ENCODE measurements around the gene HYAL3.

HYAL3 gene

DNA sequence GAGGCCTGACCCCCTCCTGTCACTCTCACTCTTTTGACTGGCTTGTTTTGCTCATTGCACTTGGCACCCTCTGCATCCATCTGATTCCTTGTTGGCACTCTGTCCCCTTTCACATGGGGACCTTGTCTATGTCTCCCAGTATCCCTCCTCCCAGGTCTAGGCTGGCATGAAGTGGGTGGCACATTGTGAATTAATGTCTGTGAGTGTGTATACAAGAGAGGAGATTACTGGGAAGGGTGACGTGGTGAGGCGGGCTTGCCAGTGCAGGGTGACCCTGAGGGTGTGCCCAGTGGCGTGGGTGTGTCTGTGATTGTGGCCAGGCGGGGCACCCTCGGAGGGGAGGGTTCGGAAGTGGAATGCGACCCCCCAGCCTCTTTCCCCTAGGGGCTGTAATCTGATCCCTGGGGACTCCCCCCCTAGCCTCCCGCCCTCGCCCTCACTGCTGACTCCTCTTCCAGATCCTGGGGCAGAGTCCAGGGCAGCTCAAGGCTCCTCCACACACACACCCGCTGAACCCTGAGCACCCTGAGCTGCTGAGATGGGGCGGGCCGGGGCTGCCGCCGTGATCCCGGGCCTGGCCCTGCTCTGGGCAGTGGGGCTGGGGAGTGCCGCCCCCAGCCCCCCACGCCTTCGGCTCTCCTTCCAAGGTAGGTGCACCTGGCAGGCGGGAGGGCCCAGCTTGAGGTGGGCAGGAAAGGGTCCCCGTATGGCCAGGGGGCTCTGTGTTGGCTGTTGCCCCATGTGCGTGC lies 30.3 kb downstream of the HYAL3 start, which contains the start of gene SEMA3B:
TSS of gene SEMA3B (plus strand) at position 445 of the 749 bp plus-strand sequence. CDS start at position 539, 94 bp downstream.
- H3K4me3 ChIP-seq (ENCODE audit: low read length) = no peak within 1 kb of the TSS
- DNase-seq (ENCODE audit: low read depth) = peak; percentile 76
- TF ChIP-seq, protein P1, sequence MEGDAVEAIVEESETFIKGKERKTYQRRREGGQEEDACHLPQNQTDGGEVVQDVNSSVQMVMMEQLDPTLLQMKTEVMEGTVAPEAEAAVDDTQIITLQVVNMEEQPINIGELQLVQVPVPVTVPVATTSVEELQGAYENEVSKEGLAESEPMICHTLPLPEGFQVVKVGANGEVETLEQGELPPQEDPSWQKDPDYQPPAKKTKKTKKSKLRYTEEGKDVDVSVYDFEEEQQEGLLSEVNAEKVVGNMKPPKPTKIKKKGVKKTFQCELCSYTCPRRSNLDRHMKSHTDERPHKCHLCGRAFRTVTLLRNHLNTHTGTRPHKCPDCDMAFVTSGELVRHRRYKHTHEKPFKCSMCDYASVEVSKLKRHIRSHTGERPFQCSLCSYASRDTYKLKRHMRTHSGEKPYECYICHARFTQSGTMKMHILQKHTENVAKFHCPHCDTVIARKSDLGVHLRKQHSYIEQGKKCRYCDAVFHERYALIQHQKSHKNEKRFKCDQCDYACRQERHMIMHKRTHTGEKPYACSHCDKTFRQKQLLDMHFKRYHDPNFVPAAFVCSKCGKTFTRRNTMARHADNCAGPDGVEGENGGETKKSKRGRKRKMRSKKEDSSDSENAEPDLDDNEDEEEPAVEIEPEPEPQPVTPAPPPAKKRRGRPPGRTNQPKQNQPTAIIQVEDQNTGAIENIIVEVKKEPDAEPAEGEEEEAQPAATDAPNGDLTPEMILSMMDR (IDR thresholded peaks at IDR 0.05; ENCODE audit: insufficient read depth, low read depth, low read length, missing control alignments) = no peak

DNA sequence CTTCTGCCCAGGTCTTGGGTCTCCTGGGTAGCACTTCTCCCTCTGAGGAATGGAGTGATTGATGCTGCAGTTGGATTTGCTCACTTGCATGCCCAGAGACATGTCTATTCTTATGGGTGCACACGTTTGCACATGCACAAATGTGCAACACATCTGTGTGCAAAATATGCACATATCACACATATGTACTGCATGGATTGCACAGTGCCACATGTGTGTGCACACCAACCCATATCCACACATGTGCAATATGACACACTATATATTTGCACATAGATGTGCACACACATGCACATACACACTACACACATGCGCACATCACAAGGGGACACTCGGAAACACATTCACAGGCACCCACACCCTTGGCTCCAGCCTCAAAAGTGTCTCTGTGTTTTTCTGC lies 30.9 kb downstream of the HYAL3 start:
- DNase-seq (ENCODE audit: low read depth) = no peak
- no peak overlapping the region for H3K4me3 ChIP-seq (ENCODE audit: low read length)
- TF ChIP-seq, protein P1 (IDR thresholded peaks at IDR 0.05; ENCODE audit: insufficient read depth, low read depth, low read length, missing control alignments) = no peak

DNA sequence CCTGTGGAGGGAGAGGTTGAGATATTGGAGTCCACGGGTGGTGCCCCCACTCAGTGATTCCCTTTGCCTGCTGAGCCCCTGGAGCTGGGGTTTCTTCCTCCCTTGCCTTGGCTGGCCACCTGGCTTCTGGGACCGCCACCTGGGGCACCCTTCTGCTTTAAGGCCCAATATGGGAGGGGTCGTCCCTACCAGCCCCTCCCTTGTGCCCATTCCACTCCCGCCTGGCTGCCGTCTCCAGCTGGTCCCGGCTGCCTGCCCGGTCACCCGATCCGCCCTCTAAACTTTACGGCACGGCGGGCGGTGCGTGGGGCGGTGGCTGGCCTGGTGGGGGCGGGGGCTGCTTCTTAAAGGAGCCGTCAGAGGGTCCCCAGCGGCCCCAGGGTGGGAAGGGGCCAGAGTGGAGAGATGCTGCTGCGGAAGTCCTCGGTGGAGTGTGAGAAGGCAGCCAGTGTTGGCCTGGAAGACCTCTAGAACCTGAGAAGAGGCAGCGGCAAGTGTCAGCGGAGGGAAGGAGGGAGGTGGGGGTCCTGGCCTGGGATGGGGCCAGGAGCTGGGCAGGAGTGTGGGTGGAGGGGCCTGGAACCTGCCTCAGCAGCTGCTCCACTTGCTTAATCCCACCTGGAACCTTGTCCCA lies 31.8 kb downstream of the HYAL3 start:
- TF ChIP-seq, protein P1 (IDR thresholded peaks at IDR 0.05; ENCODE audit: insufficient read depth, low read depth, low read length, missing control alignments) = no peak
- DNase-seq (ENCODE audit: low read depth) = no peak
- peak overlapping the region; percentile 45 for H3K4me3 ChIP-seq (ENCODE audit: low read length)

DNA sequence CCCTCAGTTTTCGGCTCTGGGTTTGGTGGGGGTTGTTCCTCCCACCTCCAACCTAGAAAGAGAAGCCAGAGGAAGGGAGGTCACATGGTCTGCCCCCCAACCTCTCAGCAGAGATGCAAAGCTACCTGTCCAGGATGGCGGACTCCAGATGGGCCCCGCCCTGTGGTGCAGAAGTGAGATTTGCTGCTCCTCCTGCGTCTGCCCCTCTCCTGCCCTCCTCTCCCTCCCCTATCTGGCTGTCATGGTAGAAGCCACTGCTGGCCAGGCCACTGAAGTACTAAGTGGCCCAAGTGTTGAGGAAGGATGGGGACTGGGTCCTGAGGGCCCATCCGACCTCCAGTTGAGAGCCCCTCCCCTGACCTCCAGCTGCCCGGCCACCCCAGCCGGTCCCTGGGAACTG lies 32.4 kb downstream of the HYAL3 start:
- no peak for DNase-seq (ENCODE audit: low read depth)
- H3K4me3 ChIP-seq (ENCODE audit: low read length) = peak overlapping the region; percentile 45
- TF ChIP-seq, protein P1 (IDR thresholded peaks at IDR 0.05; ENCODE audit: insufficient read depth, low read depth, low read length, missing control alignments) = no peak

DNA sequence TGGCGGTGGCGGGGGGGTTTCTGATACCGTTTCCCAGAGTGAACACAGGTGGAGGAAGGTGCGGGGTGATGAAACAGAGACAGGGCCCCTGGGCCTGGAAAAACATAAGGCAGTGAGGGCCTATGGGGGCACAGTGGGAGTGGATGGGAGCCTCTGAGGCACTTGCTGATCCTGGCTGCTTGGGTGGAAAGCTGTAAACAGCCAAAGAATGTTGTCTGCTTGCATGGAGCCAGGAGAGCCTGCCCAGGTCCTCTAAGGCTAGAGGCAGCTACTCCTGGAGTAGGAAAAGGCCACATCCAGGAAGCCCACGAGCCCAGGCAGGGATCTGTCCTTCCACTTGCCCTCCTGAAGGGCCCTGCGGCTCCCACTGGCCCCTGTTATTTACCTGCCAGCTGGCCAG lies 33.2 kb downstream of the HYAL3 start:
- H3K4me3 ChIP-seq (ENCODE audit: low read length) = no peak overlapping the region
- TF ChIP-seq, protein P1 (IDR thresholded peaks at IDR 0.05; ENCODE audit: insufficient read depth, low read depth, low read length, missing control alignments) = no peak
- no peak for DNase-seq (ENCODE audit: low read depth)

DNA sequence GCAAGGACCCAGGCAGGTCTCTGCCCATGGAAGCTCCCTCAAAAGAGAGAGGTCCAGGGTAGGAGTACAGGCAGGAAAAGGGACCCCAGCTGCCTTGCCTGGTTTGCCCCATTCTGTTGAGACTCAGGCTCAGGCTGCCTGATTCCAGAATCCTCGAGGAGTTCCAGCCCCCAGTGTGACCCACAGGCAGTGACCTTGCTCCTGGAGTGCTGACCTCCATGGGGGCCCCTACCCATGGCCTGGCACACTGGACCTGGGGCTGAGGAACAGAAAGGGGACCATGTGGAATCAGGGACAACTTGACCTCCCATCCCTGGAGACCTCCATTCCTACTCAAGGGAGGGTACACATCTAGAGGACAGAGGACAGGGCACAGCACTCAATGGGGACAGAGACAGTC lies 33.6 kb downstream of the HYAL3 start:
- H3K4me3 ChIP-seq (ENCODE audit: low read length) = no peak overlapping the region
- DNase-seq (ENCODE audit: low read depth) = no peak
- TF ChIP-seq, protein P1 (IDR thresholded peaks at IDR 0.05; ENCODE audit: insufficient read depth, low read depth, low read length, missing control alignments) = no peak

All from epithelial cell of esophagus (primary cell).